Subcutaneous adipose tissue (tissue), 4 donors: ENCODE measurements around the gene NEDD1. TPM values are rescaled to one million over a fixed set of nuclear protein-coding genes. Genes with fewer than 3 reads are reported as not detected.

Experiments
- small RNA-seq: library from RNA; depleted of rRNA; stranded (forward); fragments of <200 nt; gene quantifications from one replicate; pipeline ENCODE3, GENCODE V24; 2016
- total RNA-seq, 4 donors: library from RNA; depleted of rRNA; stranded (reverse); fragments of >200 nt; gene quantifications; one replicate each; pipeline ENCODE4 v1.1.0, GENCODE V29; 2016
- TF ChIP-seq, protein P1 (sequence below): fragments of 450-650 bp; IDR thresholded peaks from one replicate; pipeline ENCODE4 v1.5.1; 2016; ENCODE audit warnings: low read depth, mild to moderate bottlenecking, control low read depth, antibody characterized with exemption, moderate library complexity

NEDD1 gene
- total RNA-seq, 4 donors from 2014 or later = 9.2 to 20.7 (median 15.0) TPM

DNA sequence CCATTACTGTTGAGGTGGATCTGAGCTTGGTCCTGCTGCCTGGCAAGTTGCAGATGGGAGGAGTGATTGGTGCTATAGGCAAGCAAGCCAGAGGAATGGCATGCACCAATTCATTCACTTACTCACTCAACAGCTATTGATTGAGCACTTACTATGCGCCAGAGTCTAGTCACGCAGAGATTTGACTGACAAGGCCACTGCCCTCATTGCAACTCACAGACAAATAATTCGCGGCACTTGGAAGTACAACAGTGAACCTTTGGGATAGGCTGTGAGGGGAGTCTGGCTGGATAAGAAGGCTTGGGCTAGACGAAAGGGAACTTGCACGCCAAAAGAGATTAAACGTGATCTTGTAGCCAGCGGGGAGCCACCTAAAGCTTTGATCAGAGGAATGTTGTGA, 96.2 kb downstream of the NEDD1 start:
- TF ChIP-seq, protein P1, sequence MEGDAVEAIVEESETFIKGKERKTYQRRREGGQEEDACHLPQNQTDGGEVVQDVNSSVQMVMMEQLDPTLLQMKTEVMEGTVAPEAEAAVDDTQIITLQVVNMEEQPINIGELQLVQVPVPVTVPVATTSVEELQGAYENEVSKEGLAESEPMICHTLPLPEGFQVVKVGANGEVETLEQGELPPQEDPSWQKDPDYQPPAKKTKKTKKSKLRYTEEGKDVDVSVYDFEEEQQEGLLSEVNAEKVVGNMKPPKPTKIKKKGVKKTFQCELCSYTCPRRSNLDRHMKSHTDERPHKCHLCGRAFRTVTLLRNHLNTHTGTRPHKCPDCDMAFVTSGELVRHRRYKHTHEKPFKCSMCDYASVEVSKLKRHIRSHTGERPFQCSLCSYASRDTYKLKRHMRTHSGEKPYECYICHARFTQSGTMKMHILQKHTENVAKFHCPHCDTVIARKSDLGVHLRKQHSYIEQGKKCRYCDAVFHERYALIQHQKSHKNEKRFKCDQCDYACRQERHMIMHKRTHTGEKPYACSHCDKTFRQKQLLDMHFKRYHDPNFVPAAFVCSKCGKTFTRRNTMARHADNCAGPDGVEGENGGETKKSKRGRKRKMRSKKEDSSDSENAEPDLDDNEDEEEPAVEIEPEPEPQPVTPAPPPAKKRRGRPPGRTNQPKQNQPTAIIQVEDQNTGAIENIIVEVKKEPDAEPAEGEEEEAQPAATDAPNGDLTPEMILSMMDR = no peak

Small RNAs within 50 kb of the gene (small RNA-seq; reads per million reads assigned to genes)
- 0.49 reads per million for gene RF00019
